A549 (cell line): Measurements from ENCODE around the gene CRACR2B. TPM values are rescaled to one million over a fixed set of nuclear protein-coding genes. Genes with fewer than 3 reads are reported as not detected.

Experiments used
- ATAC-seq, 2 experiments: fragments of 200-7000 bp in 1 of 2; fragments of >200 bp in 1 of 2; cut with Nextera tagmentation in 1 of 2; cut with Tn5 transposase in 1 of 2; 3 replicates each; pipeline versions ENCODE4 v1.8.0 to v1.9.1; 2018 to 2020; ENCODE audit warnings: mild to moderate bottlenecking in 1 of 2, moderate library complexity in 1 of 2
- CTCF ChIA-PET: fragments of 300-600 bp; sonication (Branson Sonifier 250); formaldehyde crosslinking; extraction: SDS; loops from one replicate; lab custom pipeline; 2021; ENCODE audit warnings: antibody characterized with exemption, inconsistent platforms; lab: Yijun Ruan, JAX
- POLR2A ChIA-PET: fragments of 350-600 bp; formaldehyde crosslinking; extraction: SDS; loops from one replicate; lab custom pipeline; 2021; ENCODE audit warnings: antibody characterized with exemption, inconsistent platforms; lab: Yijun Ruan, JAX
- DNase-seq, 2 experiments: peaks; one replicate each; pipeline versions ENCODE4 v3.0.0 to v3.0.0-alpha.2; 2011 to 2016; ENCODE audit warnings: low read depth in 1 of 2, low spot score in 1 of 2
- FAIRE-seq: peaks from 2 replicates; lab custom pipeline; 2011; peaks lifted over from hg19 to GRCh38; lab: Jason Lieb, UNC
- H3K27ac ChIP-seq, 2 experiments: fragments of >200 bp; sonication (Bioruptor Twin); formaldehyde crosslinking; 3 replicates each; pipeline ENCODE4 v1.5.1; 2016 to 2017
- H3K4me1 ChIP-seq: fragments of >200 bp; sonication (Bioruptor Twin); formaldehyde crosslinking; 3 replicates; pipeline ENCODE4 v1.6.1; 2016
- H3K4me2 ChIP-seq: fragments of >200 bp; sonication (Bioruptor Twin); formaldehyde crosslinking; 3 replicates; pipeline ENCODE4 v1.6.1; 2016
- H3K4me3 ChIP-seq: fragments of >200 bp; sonication (Bioruptor Twin); formaldehyde crosslinking; 3 replicates; pipeline ENCODE4 v1.5.1; 2016
- H3K9me3 ChIP-seq: fragments of >200 bp; sonication (Bioruptor Twin); formaldehyde crosslinking; 3 replicates; pipeline ENCODE4 v1.6.1; 2016
- BHLHE40 ChIP-seq: IDR thresholded peaks from 2 replicates; pipeline ENCODE4 v1.6.1; 2012; ENCODE audit warnings: low read depth, low read length, inconsistent platforms
- CBX2 ChIP-seq: fragments of 200-600 bp; sonication (generic); IDR thresholded peaks from 2 replicates; pipeline ENCODE4 v1.6.1; 2016; ENCODE audit warnings: low read depth, mild to moderate bottlenecking, borderline replicate concordance
- CHD2 ChIP-seq: fragments of 150-350 bp; IDR thresholded peaks from 2 replicates; pipeline ENCODE4 v1.6.1; 2014; ENCODE audit warnings: low read length; ENCODE audit not compliant: partially characterized antibody
- EHMT2 ChIP-seq: fragments of 200-600 bp; sonication (generic); IDR thresholded peaks from 2 replicates; pipeline ENCODE4 v1.6.1; 2016; ENCODE audit warnings: antibody characterized with exemption, low read depth, mild to moderate bottlenecking, moderate library complexity
- EP300 ChIP-seq, 2 experiments: fragments of >200 bp; sonication (Bioruptor Twin); formaldehyde crosslinking; IDR thresholded peaks; 2 replicates in 1 of 2; 3 replicates in 1 of 2; pipeline ENCODE4 v1.6.1; 2016 to 2017
- FOSL2 ChIP-seq, 2 experiments: fragments of 450-650 bp in 1 of 2; fragments of >200 bp in 1 of 2; sonication (Bioruptor Twin) in 1 of 2; formaldehyde crosslinking; IDR thresholded peaks; 2 replicates each; pipeline versions ENCODE4 v1.5.0 to v1.6.1; 2016 to 2020; ENCODE audit warnings: mild to moderate bottlenecking in 1 of 2, moderate library complexity in 1 of 2
- FOXS1 ChIP-seq: fragments of 250-450 bp; sonication (Bioruptor Pico); IDR thresholded peaks from 2 replicates; pipeline ENCODE4 v1.5.0; 2020; ENCODE audit warnings: mild to moderate bottlenecking, moderate library complexity
- GATA3 ChIP-seq: IDR thresholded peaks from 2 replicates; pipeline ENCODE4 v1.6.1; 2012; ENCODE audit warnings: borderline replicate concordance
- HOXB13 ChIP-seq: fragments of 250-450 bp; sonication (Bioruptor Pico); IDR thresholded peaks from 2 replicates; pipeline ENCODE4 v1.5.0; 2020; ENCODE audit warnings: low read depth, mild to moderate bottlenecking, moderate library complexity
- HOXB5 ChIP-seq: fragments of 250-450 bp; sonication (Bioruptor Pico); IDR thresholded peaks from 2 replicates; pipeline ENCODE4 v1.5.0; 2020; ENCODE audit warnings: mild to moderate bottlenecking, moderate library complexity
- JUN ChIP-seq, 2 experiments: fragments of >200 bp; sonication (Bioruptor Twin); formaldehyde crosslinking; IDR thresholded peaks; 2 replicates in 1 of 2; 3 replicates in 1 of 2; pipeline ENCODE4 v1.6.1; 2016 to 2017
- MYC ChIP-seq: IDR thresholded peaks from 2 replicates; pipeline ENCODE4 v1.6.1; 2012; ENCODE audit warnings: mild to moderate bottlenecking, inconsistent platforms, low read length, improper control_type of control experiment, borderline replicate concordance
- NFE2L2 ChIP-seq: fragments of 150-350 bp; conservative IDR thresholded peaks from 2 replicates; pipeline ENCODE4 v1.6.1; 2014; ENCODE audit warnings: low read length
- NPAS2 ChIP-seq: fragments of 250-450 bp; sonication (Bioruptor Pico); IDR thresholded peaks from 2 replicates; pipeline ENCODE4 v1.8.0; 2022; ENCODE audit warnings: mild to moderate bottlenecking, moderate library complexity, borderline replicate concordance
- NR3C1 ChIP-seq: fragments of >200 bp; sonication (Bioruptor Twin); formaldehyde crosslinking; IDR thresholded peaks from 3 replicates; pipeline ENCODE4 v1.6.1; 2017
- POLR2A ChIP-seq: IDR thresholded peaks from 2 replicates; pipeline ENCODE4 v1.6.1; 2012; ENCODE audit warnings: mild to moderate bottlenecking, low read length
- RARB ChIP-seq: fragments of 250-450 bp; sonication (Bioruptor Pico); IDR thresholded peaks from 2 replicates; pipeline ENCODE4 v1.8.0; 2021; ENCODE audit warnings: mild to moderate bottlenecking, moderate library complexity
- RCOR1 ChIP-seq: fragments of 150-350 bp; IDR thresholded peaks from 2 replicates; pipeline ENCODE4 v1.6.1; 2014; ENCODE audit warnings: antibody characterized with exemption, low read length, low read depth
- TFCP2L1 ChIP-seq: fragments of 250-450 bp; sonication (Bioruptor Pico); IDR thresholded peaks from 2 replicates; pipeline ENCODE4 v1.5.0; 2021; ENCODE audit warnings: mild to moderate bottlenecking
- WGBS: methylation state at CpG from one replicate; pipeline ENCODE4 v1.1.6; 2017; ENCODE audit errors: missing lambda C conversion rate; 5-methylcytosine and 5-hydroxymethylcytosine counted together
- polyA plus RNA-seq, 4 experiments: library from polyadenylated mRNA; depleted of rRNA in 3 of 4; stranded (reverse); fragments of >200 nt; fragmentation: RNase III in 1 of 4; extraction: RNeasy Plus Mini Kit Qiagen cat#74134 plus additional on column Dnase treatment in 1 of 4; gene quantifications; 2 replicates in 3 of 4; 3 replicates in 1 of 4; pipeline ENCODE4 v1.2.3, GENCODE V29; 2011 to 2017
- TF ChIP-seq, protein P1 (sequence below): IDR thresholded peaks from 2 replicates; pipeline ENCODE4 v1.6.1; 2012
- TF ChIP-seq, protein P2 (sequence below): IDR thresholded peaks from 2 replicates; pipeline ENCODE4 v1.6.1; 2012; ENCODE audit warnings: low read depth, borderline replicate concordance
- TF ChIP-seq, protein P3 (sequence below): fragments of >200 bp; sonication (Bioruptor Twin); formaldehyde crosslinking; IDR thresholded peaks from 3 replicates; pipeline ENCODE4 v1.6.1; 2016
- TF ChIP-seq, protein P4 (sequence below): fragments of 200-600 bp; sonication (generic); IDR thresholded peaks from 2 replicates; pipeline ENCODE4 v1.6.1; 2016; ENCODE audit warnings: antibody characterized with exemption, mild to moderate bottlenecking, moderate library complexity
- TF ChIP-seq, protein P5 (sequence below): IDR thresholded peaks from 2 replicates; pipeline ENCODE4 v1.6.1; 2012

Gene CRACR2B
- polyA plus RNA-seq, 2 of the 4 experiments (the other 2 are of a cell fraction) = 1.2 to 3.0 TPM

DNA sequence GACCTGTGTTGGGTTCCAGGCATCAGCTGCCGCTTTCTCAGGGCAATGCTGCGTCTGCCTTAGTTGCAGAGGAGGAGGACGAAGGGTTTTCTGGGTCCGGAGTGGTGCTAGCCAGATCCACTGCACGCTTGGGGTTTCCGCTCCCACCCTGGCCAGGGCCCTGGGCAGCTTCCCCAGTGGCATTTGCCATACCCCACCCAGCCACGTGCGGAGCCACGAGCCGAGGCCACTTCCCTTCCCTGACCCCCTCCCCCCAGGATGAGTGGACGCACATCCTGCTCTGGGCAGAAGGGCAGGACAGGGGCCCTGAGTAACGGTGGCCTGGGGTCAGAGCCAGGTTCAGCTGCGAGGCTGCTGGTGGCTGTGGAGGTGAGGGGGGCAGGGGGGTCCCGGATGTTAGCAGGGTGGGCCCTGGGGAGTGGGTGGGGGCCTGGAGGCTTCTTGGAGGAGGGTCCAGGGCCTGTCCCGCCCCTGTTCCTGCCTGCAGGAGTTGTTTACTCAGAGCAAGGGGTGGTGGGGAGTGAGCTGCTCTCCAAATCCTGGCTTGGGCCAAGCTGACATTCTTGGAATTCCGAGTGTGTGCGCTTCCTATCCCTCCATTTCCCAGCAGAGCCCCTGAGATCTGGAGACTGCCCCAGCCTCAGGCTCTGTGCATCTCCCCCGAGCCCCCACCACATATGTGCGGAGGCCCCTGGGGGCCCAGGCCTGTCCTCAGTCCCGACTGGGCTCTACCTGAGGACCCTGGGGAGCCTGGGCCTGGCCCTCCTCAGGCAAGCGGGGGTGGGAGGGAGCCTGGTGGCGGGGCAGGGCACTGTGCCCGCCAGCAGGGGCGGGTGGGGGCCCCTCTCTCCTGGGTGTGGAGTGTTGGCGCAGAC, 16.3 kb downstream of the CRACR2B start:
- peak; percentile 98 for FAIRE-seq
- TF ChIP-seq JUN (IDR thresholded peaks at IDR 0.05) (peak; percentile 66 to 82; a peak in 4 of 5 replicates), RARB (CRISPR knock-in tag) (0 out of 2 replicates have a peak, but pooled peaks have one; percentile 61), POLR2A (peak; percentile 56), MYC (peak; percentile 91), EP300 (IDR thresholded peaks at IDR 0.05) (peak in 1 of 2 experiments; percentile 45; a peak in 1 of 5 replicates), NFE2L2 (no peak), HOXB13 (CRISPR knock-in tag) (no peak), CHD2 (no peak), EHMT2 (no peak), HOXB5 (CRISPR knock-in tag) (0 out of 2 replicates have a peak, but pooled peaks have one; percentile 44), TFCP2L1 (CRISPR knock-in tag) (no peak), FOSL2 (IDR thresholded peaks at IDR 0.05) (no peak), FOSL2 (CRISPR knock-in tag; IDR thresholded peaks at IDR 0.05) (peak; percentile 60), CBX2 (no peak), BHLHE40 (peak; percentile 47; the same call in 1 of the 2 replicates), FOXS1 (no peak), NPAS2 (peak; percentile 95), RCOR1 (no peak), GATA3 (peak; percentile 74), NR3C1 (no peak)
- TF ChIP-seq, protein P1, sequence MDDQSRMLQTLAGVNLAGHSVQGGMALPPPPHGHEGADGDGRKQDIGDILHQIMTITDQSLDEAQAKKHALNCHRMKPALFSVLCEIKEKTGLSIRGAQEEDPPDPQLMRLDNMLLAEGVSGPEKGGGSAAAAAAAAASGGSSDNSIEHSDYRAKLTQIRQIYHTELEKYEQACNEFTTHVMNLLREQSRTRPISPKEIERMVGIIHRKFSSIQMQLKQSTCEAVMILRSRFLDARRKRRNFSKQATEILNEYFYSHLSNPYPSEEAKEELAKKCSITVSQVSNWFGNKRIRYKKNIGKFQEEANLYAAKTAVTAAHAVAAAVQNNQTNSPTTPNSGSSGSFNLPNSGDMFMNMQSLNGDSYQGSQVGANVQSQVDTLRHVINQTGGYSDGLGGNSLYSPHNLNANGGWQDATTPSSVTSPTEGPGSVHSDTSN = peak; percentile 72
- TF ChIP-seq, protein P2, sequence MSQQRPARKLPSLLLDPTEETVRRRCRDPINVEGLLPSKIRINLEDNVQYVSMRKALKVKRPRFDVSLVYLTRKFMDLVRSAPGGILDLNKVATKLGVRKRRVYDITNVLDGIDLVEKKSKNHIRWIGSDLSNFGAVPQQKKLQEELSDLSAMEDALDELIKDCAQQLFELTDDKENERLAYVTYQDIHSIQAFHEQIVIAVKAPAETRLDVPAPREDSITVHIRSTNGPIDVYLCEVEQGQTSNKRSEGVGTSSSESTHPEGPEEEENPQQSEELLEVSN = peak; percentile 69
- TF ChIP-seq, protein P3, sequence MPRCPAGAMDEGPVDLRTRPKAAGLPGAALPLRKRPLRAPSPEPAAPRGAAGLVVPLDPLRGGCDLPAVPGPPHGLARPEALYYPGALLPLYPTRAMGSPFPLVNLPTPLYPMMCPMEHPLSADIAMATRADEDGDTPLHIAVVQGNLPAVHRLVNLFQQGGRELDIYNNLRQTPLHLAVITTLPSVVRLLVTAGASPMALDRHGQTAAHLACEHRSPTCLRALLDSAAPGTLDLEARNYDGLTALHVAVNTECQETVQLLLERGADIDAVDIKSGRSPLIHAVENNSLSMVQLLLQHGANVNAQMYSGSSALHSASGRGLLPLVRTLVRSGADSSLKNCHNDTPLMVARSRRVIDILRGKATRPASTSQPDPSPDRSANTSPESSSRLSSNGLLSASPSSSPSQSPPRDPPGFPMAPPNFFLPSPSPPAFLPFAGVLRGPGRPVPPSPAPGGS = peak; percentile 56; the same call in 2 of the 3 replicates
- TF ChIP-seq, protein P4, sequence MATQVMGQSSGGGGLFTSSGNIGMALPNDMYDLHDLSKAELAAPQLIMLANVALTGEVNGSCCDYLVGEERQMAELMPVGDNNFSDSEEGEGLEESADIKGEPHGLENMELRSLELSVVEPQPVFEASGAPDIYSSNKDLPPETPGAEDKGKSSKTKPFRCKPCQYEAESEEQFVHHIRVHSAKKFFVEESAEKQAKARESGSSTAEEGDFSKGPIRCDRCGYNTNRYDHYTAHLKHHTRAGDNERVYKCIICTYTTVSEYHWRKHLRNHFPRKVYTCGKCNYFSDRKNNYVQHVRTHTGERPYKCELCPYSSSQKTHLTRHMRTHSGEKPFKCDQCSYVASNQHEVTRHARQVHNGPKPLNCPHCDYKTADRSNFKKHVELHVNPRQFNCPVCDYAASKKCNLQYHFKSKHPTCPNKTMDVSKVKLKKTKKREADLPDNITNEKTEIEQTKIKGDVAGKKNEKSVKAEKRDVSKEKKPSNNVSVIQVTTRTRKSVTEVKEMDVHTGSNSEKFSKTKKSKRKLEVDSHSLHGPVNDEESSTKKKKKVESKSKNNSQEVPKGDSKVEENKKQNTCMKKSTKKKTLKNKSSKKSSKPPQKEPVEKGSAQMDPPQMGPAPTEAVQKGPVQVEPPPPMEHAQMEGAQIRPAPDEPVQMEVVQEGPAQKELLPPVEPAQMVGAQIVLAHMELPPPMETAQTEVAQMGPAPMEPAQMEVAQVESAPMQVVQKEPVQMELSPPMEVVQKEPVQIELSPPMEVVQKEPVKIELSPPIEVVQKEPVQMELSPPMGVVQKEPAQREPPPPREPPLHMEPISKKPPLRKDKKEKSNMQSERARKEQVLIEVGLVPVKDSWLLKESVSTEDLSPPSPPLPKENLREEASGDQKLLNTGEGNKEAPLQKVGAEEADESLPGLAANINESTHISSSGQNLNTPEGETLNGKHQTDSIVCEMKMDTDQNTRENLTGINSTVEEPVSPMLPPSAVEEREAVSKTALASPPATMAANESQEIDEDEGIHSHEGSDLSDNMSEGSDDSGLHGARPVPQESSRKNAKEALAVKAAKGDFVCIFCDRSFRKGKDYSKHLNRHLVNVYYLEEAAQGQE = peak; percentile 74
- TF ChIP-seq, protein P5, sequence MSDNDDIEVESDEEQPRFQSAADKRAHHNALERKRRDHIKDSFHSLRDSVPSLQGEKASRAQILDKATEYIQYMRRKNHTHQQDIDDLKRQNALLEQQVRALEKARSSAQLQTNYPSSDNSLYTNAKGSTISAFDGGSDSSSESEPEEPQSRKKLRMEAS = peak; percentile 99
- TF ChIP-seq, all 56 proteins: peak for 15
- peak; percentile 86 to 96 for DNase-seq
- peak; percentile 25 to 71 for ATAC-seq
- no peaks in the 10 kb centered on the region for H3K9me3 ChIP-seq
- peak overlapping the region; percentile 99 for H3K27ac ChIP-seq
- POLR2A ChIA-PET = interaction anchor here (1.2 to 3.9 kb wide), 5 partner anchors 11 to 51 kb away, joined by 5 to 47 read pairs (median 6); partner anchors contain the start of genes CD151 and PNPLA2
- H3K4me2 ChIP-seq = peak overlapping the region; percentile 92
- H3K4me3 ChIP-seq = peak overlapping the region; percentile 100
- CTCF ChIA-PET = interaction anchor here (0.6 to 5.4 kb wide), 5 partner anchors 10 to 207 kb away, joined by 3 to 40 read pairs (median 6); no protein-coding TSS in a partner anchor
- 2% methylated on average over 14 of the region's 25 CpGs for WGBS
- H3K4me1 ChIP-seq = peaks cover 63% of the 10 kb centered on the region
